ENCODE results near the gene RAET1E. TPM values are rescaled to one million over a fixed set of nuclear protein-coding genes. Genes with fewer than 3 reads are reported as not detected.

RAET1E gene
- total and polyA plus RNA-seq, 9 of the 15 experiments (the other 6 are each of a cell fraction or from before 2014, with no cell fraction given): not detected

GRCh38 chr6:149863698-149864577, 34.0 kb downstream of the RAET1E start, which contains the start of gene LRP11:
TSS of gene LRP11 (minus strand) at chr6:149864359. CDS start at chr6:149864020, 339 bp downstream.
- no peaks in the 10 kb centered on the region for H3K9me1 ChIP-seq (ENCODE audit: control insufficient read depth, insufficient read depth, low read length)
- no peaks in the 10 kb centered on the region for H3K79me2 ChIP-seq (ENCODE audit: control insufficient read depth, insufficient read depth, low read length)
- peaks cover 37 to 45% of the 10 kb centered on the region in 2 experiments; a peak in 4 of 5 replicates for H3K4me1 ChIP-seq (replicated peaks in 1 of 2; ENCODE audit: control insufficient read depth in 2 of 2, insufficient read depth in 2 of 2, low read length in 2 of 2)
- peak; percentile 91 for ATAC-seq
- in situ Hi-C loops (cut with MboI) (no loop called here), intact Hi-C loops (cut with micrococcal nuclease) (loop anchor here (2.0 to 10.0 kb wide), 2 partner anchors 23 to 299 kb away; partner anchors contain the start of gene GINM1)
- peak within 1 kb of the TSS; percentile 93 for H2AFZ ChIP-seq (ENCODE audit: low read depth, low read length)
- POLR2A ChIA-PET: interaction anchor here (0.6 to 0.8 kb wide), 4 partner anchors 19 to 405 kb away, joined by 3 read pairs; no protein-coding TSS in a partner anchor
- H3K27me3 ChIP-seq (ENCODE audit: control insufficient read depth in 2 of 2, insufficient read depth in 2 of 2, low read length in 2 of 2): peaks cover 0 to 13% of the 10 kb centered on the region in 2 experiments; a peak in 3 of 5 replicates
- CTCF ChIA-PET (ENCODE audit: low intra/inter-chr PET ratio): interaction anchor here (0.8 to 2.3 kb wide), 3 partner anchors 24 to 140 kb away, joined by 3 to 8 read pairs (median 4); no protein-coding TSS in a partner anchor
- no peak for FAIRE-seq
- H3K27ac ChIP-seq (ENCODE audit: extremely low read depth, low read depth, low read length): 0 out of 3 replicates have a peak within 1 kb of the TSS, but pooled peaks have one; percentile 22
- peak within 1 kb of the TSS; percentile 92 for H3K4me2 ChIP-seq (ENCODE audit: insufficient read depth, low read length)
- peak; percentile 86 to 98 (median 97) for DNase-seq (ENCODE audit: extremely low read depth in 1 of 4, low spot score in 3 of 4)
- no peaks in the 10 kb centered on the region for H3K36me3 ChIP-seq (ENCODE audit: control insufficient read depth, insufficient read depth, low read length)
- no TSS peak for BruUV-seq (replicated peaks)
- H4K20me1 ChIP-seq (replicated peaks; ENCODE audit: control insufficient read depth, insufficient read depth, low read length): 0 out of 2 replicates have a peak, but pooled peaks cover 3% of the 10 kb centered on the region
- H3K9me3 ChIP-seq (replicated peaks; ENCODE audit: control insufficient read depth, insufficient read depth, low read depth, low read length): no peaks in the 10 kb centered on the region
- peak within 1 kb of the TSS; percentile 38 to 91 for H3K9ac ChIP-seq (ENCODE audit: insufficient read depth in 1 of 2, low read depth in 2 of 2, low read length in 2 of 2)
- under 1% methylated on average over 55 of the region's 110 CpGs for WGBS (ENCODE audit: insufficient coverage, low coverage, missing lambda C conversion rate)
- peak within 1 kb of the TSS; percentile 59 for H3K4me3 ChIP-seq
- TF ChIP-seq HMGN3 (IDR thresholded peaks at IDR 0.05; ENCODE audit: borderline replicate concordance, extremely low read depth, insufficient read length, low read depth, low read length) (peak; percentile 29), E2F4 (CRISPR knock-in tag; IDR thresholded peaks at IDR 0.05; ENCODE audit: low read depth) (no peak), CEBPG (CRISPR knock-in tag; IDR thresholded peaks at IDR 0.05) (0 out of 2 replicates have a peak, but pooled peaks have one; percentile 12), CEBPG (tag; conservative IDR thresholded peaks at IDR 0.05 in 1 of 2, IDR thresholded peaks at IDR 0.05 in 1 of 2) (no peak), IRF9 (tag; IDR thresholded peaks at IDR 0.05) (no peak), ZNF449 (CRISPR knock-in tag; IDR thresholded peaks at IDR 0.05) (no peak), NR2C2 (CRISPR knock-in tag; IDR thresholded peaks at IDR 0.05) (no peak), NR2C2 (tag; IDR thresholded peaks at IDR 0.05) (peak; percentile 18; the same call in 1 of the 2 replicates), ATF6 (CRISPR knock-in tag; IDR thresholded peaks at IDR 0.05) (no peak), RNF2 (IDR thresholded peaks at IDR 0.05) (no peak), PCBP2 (IDR thresholded peaks at IDR 0.05; ENCODE audit: low read depth, low read length, poor library complexity, severe bottlenecking) (no peak)

All from K562 (cell line).